Endothelial cell of umbilical vein (primary cell): Measurements from ENCODE around the gene CDH15. TPM values are rescaled to one million over a fixed set of nuclear protein-coding genes. Genes with fewer than 3 reads are reported as not detected.

Source experiments
- BruUV-seq: library from RNA; stranded (reverse); fragments of 400-500 nt; replicated peaks from 2 replicates; lab custom pipeline; 2021; lab: Mats Ljungman, UMichigan
- CTCF ChIA-PET: fragments of 300-600, 350-600 bp; sonication (Branson Sonifier 250); formaldehyde crosslinking; loops from one replicate; lab custom pipeline; 2021; ENCODE audit warnings: antibody characterized with exemption, inconsistent platforms; lab: Charles Lee
- POLR2A ChIA-PET: fragments of 300-600, 350-600 bp; sonication (Branson Sonifier 250); formaldehyde crosslinking; loops from one replicate; lab custom pipeline; 2021; ENCODE audit warnings: antibody characterized with exemption, inconsistent platforms; lab: Charles Lee
- DNase-seq: peaks from one replicate; pipeline ENCODE4 v3.0.0-alpha.2; 2011; ENCODE audit warnings: low read depth, low spot score
- FAIRE-seq: peaks from 2 replicates; lab custom pipeline; 2011; peaks lifted over from hg19 to GRCh38; lab: Jason Lieb, UNC
- H2AFZ ChIP-seq: 2 replicates; pipeline ENCODE4 v1.6.0; 2012; ENCODE audit warnings: low read depth, low read length, control low read depth, inconsistent platforms
- H3K27ac ChIP-seq: 2 replicates; pipeline ENCODE4 v1.5.1; 2011; ENCODE audit warnings: low read depth, mild to moderate bottlenecking, control low read depth, low read length, moderate library complexity; ENCODE audit not compliant: insufficient read depth
- H3K27me3 ChIP-seq, 2 experiments: 2 replicates each; pipeline versions ENCODE4 v1.6.0 to v1.6.1; 2011; ENCODE audit warnings: low read length in 2 of 2, mixed read lengths in 1 of 2; ENCODE audit not compliant: control insufficient read depth in 2 of 2, insufficient read depth in 2 of 2
- H3K36me3 ChIP-seq, 2 experiments: 2 replicates in 1 of 2; 3 replicates in 1 of 2; pipeline ENCODE4 v1.5.1; 2011; ENCODE audit warnings: low read length in 2 of 2, mild to moderate bottlenecking in 1 of 2, moderate library complexity in 1 of 2; ENCODE audit not compliant: control insufficient read depth in 2 of 2, insufficient read depth in 2 of 2; ENCODE audit errors: extremely low read depth in 1 of 2
- H3K4me1 ChIP-seq: 3 replicates; pipeline ENCODE4 v1.5.1; 2011; ENCODE audit warnings: mild to moderate bottlenecking, low read length; ENCODE audit not compliant: control insufficient read depth, insufficient read depth; ENCODE audit errors: extremely low read depth
- H3K4me2 ChIP-seq: 2 replicates; pipeline ENCODE4 v1.6.1; 2011; ENCODE audit warnings: low read length, control low read depth, mixed read lengths; ENCODE audit not compliant: insufficient read depth
- H3K4me3 ChIP-seq, 3 experiments: fragments of 200-600 bp in 1 of 3; sonication (generic), shearing (Covaris generic) in 1 of 3; replicated peaks in 1 of 3; 2 replicates each; pipeline ENCODE4 v1.5.1; 2011 to 2016; ENCODE audit warnings: control low read depth in 3 of 3, low read length in 3 of 3, mild to moderate bottlenecking in 2 of 3, inconsistent platforms in 1 of 3, low read depth in 1 of 3, moderate library complexity in 1 of 3; ENCODE audit not compliant: insufficient read depth in 1 of 3
- H3K79me2 ChIP-seq: 2 replicates; pipeline ENCODE4 v1.6.0; 2012; ENCODE audit warnings: low read length, inconsistent platforms; ENCODE audit not compliant: control insufficient read depth, insufficient read depth
- H3K9ac ChIP-seq: replicated peaks from 2 replicates; pipeline ENCODE3; 2011; ENCODE audit warnings: low read length, control low read depth; ENCODE audit not compliant: insufficient read depth; ENCODE audit errors: extremely low read depth
- H3K9me1 ChIP-seq: replicated peaks from 3 replicates; pipeline ENCODE4 v1.6.0; 2011; ENCODE audit warnings: mild to moderate bottlenecking, low read length; ENCODE audit not compliant: control insufficient read depth, insufficient read depth; ENCODE audit errors: extremely low read depth
- H3K9me3 ChIP-seq: replicated peaks from 2 replicates; pipeline ENCODE4 v1.5.1; 2012; ENCODE audit warnings: low read length, inconsistent platforms; ENCODE audit not compliant: control insufficient read depth, insufficient read depth
- H4K20me1 ChIP-seq: replicated peaks from 2 replicates; pipeline ENCODE3; 2011; ENCODE audit warnings: mild to moderate bottlenecking, low read length; ENCODE audit not compliant: control insufficient read depth, insufficient read depth; ENCODE audit errors: extremely low read depth
- EZH2 ChIP-seq: IDR thresholded peaks from 2 replicates; pipeline ENCODE4 v1.6.1; 2012; ENCODE audit warnings: borderline replicate concordance, low read depth, mild to moderate bottlenecking, moderate library complexity, low read length, inconsistent platforms; ENCODE audit not compliant: severe bottlenecking
- FOS ChIP-seq: IDR thresholded peaks from 2 replicates; pipeline ENCODE4 v1.6.1; 2011; ENCODE audit warnings: mild to moderate bottlenecking, low read length, moderate library complexity, borderline replicate concordance; ENCODE audit not compliant: insufficient read depth
- GATA2 ChIP-seq: IDR thresholded peaks from 2 replicates; pipeline ENCODE4 v1.7.0; 2011; ENCODE audit warnings: low read depth, mild to moderate bottlenecking, moderate library complexity, mixed read lengths, low read length; ENCODE audit not compliant: insufficient read length, insufficient read depth
- JUN ChIP-seq: IDR thresholded peaks from 2 replicates; pipeline ENCODE4 v1.6.1; 2011; ENCODE audit warnings: borderline replicate concordance, low read depth; ENCODE audit not compliant: insufficient read length, insufficient read depth
- MYC ChIP-seq: IDR thresholded peaks from one replicate; pipeline ENCODE4 v1.6.1; 2011; ENCODE audit warnings: mild to moderate bottlenecking, low read depth, low read length
- POLR2A ChIP-seq: IDR thresholded peaks from 2 replicates; pipeline ENCODE4 v1.6.1; 2012; ENCODE audit warnings: low read depth, mild to moderate bottlenecking, control low read depth, low read length
- POLR2AphosphoS5 ChIP-seq: IDR thresholded peaks from 2 replicates; pipeline ENCODE4 v1.6.1; 2012; ENCODE audit warnings: low read depth, mild to moderate bottlenecking, control low read depth, low read length, moderate library complexity; ENCODE audit not compliant: insufficient read depth
- dilution Hi-C: fragments of 300-500 bp; cut with MboI; formaldehyde crosslinking; loops from one replicate; pipeline ENCODE4 v1.15.0; 2019; ENCODE audit warnings: low sequenced_read_pairs; ENCODE audit not compliant: extremely low pct_ligation_motif_present
- intact Hi-C: fragments of 100-400 bp; cut with micrococcal nuclease; formaldehyde crosslinking; loops from one replicate; pipeline ENCODE4 v1.10.0; 2022
- polyA plus RNA-seq, 4 experiments: library from polyadenylated mRNA; depleted of rRNA in 3 of 4; stranded (reverse) in 3 of 4; unstranded in 1 of 4; fragments of >200 nt; gene quantifications; 2 replicates each; pipeline versions ENCODE4 v1.2.1 to v1.2.3, GENCODE V29; 2011 to 2012; ENCODE audit warnings: missing spikeins in 1 of 4
- total RNA-seq: library from RNA; stranded (reverse); gene quantifications from 2 replicates; pipeline ENCODE4 v1.2.3, GENCODE V29; 2021
- TF ChIP-seq, protein P1 (sequence below): IDR thresholded peaks from 2 replicates; pipeline ENCODE4 v1.6.1; 2011; ENCODE audit not compliant: insufficient read depth, insufficient read length
- TF ChIP-seq, protein P2 (sequence below), 2 donors: IDR thresholded peaks; 1 replicate in 1 of 2; 2 replicates in 1 of 2; pipeline ENCODE4 v1.5.1; 2011; ENCODE audit warnings: low read length in 2 of 2, mild to moderate bottlenecking in 2 of 2, moderate library complexity in 2 of 2, control low read depth in 1 of 2, inconsistent platforms in 1 of 2, low read depth in 1 of 2; ENCODE audit not compliant: insufficient read depth in 1 of 2; ENCODE audit errors: extremely low read depth in 1 of 2

The CDH15 gene
- total and polyA plus RNA-seq, 2 donors (not counting 3 experiments of a cell fraction or from before 2014, with no cell fraction given), result 0.44 TPM; not detected in 1

DNA sequence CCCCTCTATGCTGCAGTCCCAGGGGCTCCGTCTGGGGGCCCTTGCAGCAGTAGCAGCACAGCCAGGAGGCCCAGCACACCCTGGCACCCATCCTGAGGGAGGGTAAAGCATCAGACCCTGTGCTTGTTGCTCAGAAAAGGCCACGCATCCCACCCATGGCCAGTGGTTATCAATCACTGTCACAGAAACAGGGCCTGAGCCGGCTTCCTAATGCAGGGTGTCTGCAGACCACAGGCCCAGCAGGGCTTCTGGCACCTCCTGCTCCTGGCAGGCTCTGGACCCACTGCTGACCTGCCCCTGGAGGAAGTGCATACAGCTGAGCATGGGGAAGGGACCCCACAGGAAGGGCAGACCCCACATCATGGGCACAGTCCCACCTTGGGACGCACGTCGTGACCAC lies 26.9 kb upstream of the CDH15 start:
- Histone ChIP-seq H4K20me1 (no peaks in the 10 kb centered on the region), H3K4me3 (no peak overlapping the region), H2AFZ (no peak overlapping the region), H3K4me2 (no peak overlapping the region), H3K79me2 (no peaks in the 10 kb centered on the region), H3K9me3 (no peaks in the 10 kb centered on the region), H3K4me1 (no peaks in the 10 kb centered on the region), H3K9ac (no peak overlapping the region), H3K9me1 (no peaks in the 10 kb centered on the region), H3K27ac (no peak overlapping the region), H3K27me3 (no peaks in the 10 kb centered on the region), H3K36me3 (peaks cover 0 to 9% of the 10 kb centered on the region in 2 experiments)
- no peak for TF ChIP-seq EZH2
- TF ChIP-seq, protein P1, sequence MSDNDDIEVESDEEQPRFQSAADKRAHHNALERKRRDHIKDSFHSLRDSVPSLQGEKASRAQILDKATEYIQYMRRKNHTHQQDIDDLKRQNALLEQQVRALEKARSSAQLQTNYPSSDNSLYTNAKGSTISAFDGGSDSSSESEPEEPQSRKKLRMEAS, result no peak
- TF ChIP-seq MYC, result no peak
- TF ChIP-seq, protein P2, sequence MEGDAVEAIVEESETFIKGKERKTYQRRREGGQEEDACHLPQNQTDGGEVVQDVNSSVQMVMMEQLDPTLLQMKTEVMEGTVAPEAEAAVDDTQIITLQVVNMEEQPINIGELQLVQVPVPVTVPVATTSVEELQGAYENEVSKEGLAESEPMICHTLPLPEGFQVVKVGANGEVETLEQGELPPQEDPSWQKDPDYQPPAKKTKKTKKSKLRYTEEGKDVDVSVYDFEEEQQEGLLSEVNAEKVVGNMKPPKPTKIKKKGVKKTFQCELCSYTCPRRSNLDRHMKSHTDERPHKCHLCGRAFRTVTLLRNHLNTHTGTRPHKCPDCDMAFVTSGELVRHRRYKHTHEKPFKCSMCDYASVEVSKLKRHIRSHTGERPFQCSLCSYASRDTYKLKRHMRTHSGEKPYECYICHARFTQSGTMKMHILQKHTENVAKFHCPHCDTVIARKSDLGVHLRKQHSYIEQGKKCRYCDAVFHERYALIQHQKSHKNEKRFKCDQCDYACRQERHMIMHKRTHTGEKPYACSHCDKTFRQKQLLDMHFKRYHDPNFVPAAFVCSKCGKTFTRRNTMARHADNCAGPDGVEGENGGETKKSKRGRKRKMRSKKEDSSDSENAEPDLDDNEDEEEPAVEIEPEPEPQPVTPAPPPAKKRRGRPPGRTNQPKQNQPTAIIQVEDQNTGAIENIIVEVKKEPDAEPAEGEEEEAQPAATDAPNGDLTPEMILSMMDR (IDR thresholded peaks at IDR 0.05; ENCODE audit: extremely low read depth in 1 of 2, insufficient read depth in 1 of 2, low read depth in 1 of 2, low read length in 2 of 2), result no peak
- no peak for TF ChIP-seq POLR2A
- TF ChIP-seq JUN, result no peak
- no peak for TF ChIP-seq FOS
- no peak for TF ChIP-seq GATA2
- TF ChIP-seq POLR2AphosphoS5, result no peak
- no TSS peak for BruUV-seq
- ChIA-PET POLR2A (no interaction called here), CTCF (no interaction called here)
- FAIRE-seq (no peak), DNase-seq (no peak)
- dilution Hi-C loops, result loop anchor here (25.0 kb wide), 1 partner anchor 182 kb away; no protein-coding TSS in a partner anchor
- intact Hi-C loops, result no loop called here
